GM19238 (cell line): ENCODE results near the gene FCHSD2.
"Not testable (repeated sequence)": the region's sequence is repeated elsewhere in the genome, so short reads cannot be mapped to it uniquely, and the experiment has no call there.

Experiments used
- DNase-seq: peaks from one replicate; pipeline ENCODE4 v3.0.0; 2011; ENCODE audit warnings: low spot score; ENCODE audit not compliant: insufficient read length

The FCHSD2 gene

GRCh38 chr11:73126804-73127480, 15.2 kb downstream of the FCHSD2 start:
- DNase-seq, result no peak

- no peak for DNase-seq
These were observed 17.3 kb downstream of the FCHSD2 start for GRCh38 chr11:73124800-73125199.

- DNase-seq, result not testable (repeated sequence)
These were observed 18.2 kb downstream of the FCHSD2 start for GRCh38 chr11:73123892-73124291.

GRCh38 chr11:73121692-73122091, 20.4 kb downstream of the FCHSD2 start:
- DNase-seq, result no peak

GRCh38 chr11:73117071-73117470, 25.0 kb downstream of the FCHSD2 start:
- DNase-seq, result no peak

GRCh38 chr11:73116636-73117035, 25.5 kb downstream of the FCHSD2 start:
- DNase-seq, result no peak

GRCh38 chr11:73114835-73115220, 27.3 kb downstream of the FCHSD2 start:
- DNase-seq, result no peak

- no peak for DNase-seq
These were observed 27.8 kb downstream of the FCHSD2 start for GRCh38 chr11:73114110-73114834.

- no peak for DNase-seq
These were observed 28.7 kb downstream of the FCHSD2 start for GRCh38 chr11:73113426-73113825.

- DNase-seq, result no peak
These were observed 34.5 kb downstream of the FCHSD2 start for GRCh38 chr11:73107597-73107996.

GRCh38 chr11:73106347-73106746, 35.8 kb downstream of the FCHSD2 start:
- DNase-seq, result no peak

GRCh38 chr11:73100578-73100977, 41.5 kb downstream of the FCHSD2 start:
- no peak for DNase-seq

- DNase-seq, result no peak
These were observed 42.4 kb downstream of the FCHSD2 start for GRCh38 chr11:73099512-73100266.

- no peak for DNase-seq
These were observed 46.5 kb downstream of the FCHSD2 start for GRCh38 chr11:73095613-73096012.

- DNase-seq, result no peak
These were observed 50.4 kb downstream of the FCHSD2 start for GRCh38 chr11:73091521-73092305.

GRCh38 chr11:73087730-73088129, 54.4 kb downstream of the FCHSD2 start:
- no peak for DNase-seq

- no peak for DNase-seq
These were observed 56.8 kb downstream of the FCHSD2 start for GRCh38 chr11:73085189-73085875.

- no peak for DNase-seq
These were observed 63.5 kb downstream of the FCHSD2 start for GRCh38 chr11:73078631-73079030.

- DNase-seq, result no peak
These were observed 64.7 kb downstream of the FCHSD2 start for GRCh38 chr11:73077454-73077853.

GRCh38 chr11:73074319-73074718, 67.8 kb downstream of the FCHSD2 start:
- no peak for DNase-seq

- peak; percentile 3 for DNase-seq
These were observed 69.1 kb downstream of the FCHSD2 start for GRCh38 chr11:73072935-73073481.
